Stimulated activated CD4-positive, alpha-beta T cell treated with anti-CD3 and anti-CD28 coated beads, Interleukin-4, amount 100 ng/mL, for 1 hour (primary cell): ENCODE measurements around the gene PRICKLE4.

Source experiments
- DNase-seq: peaks from one replicate; pipeline ENCODE4 v3.0.0-alpha.2; 2020

Gene PRICKLE4

DNA sequence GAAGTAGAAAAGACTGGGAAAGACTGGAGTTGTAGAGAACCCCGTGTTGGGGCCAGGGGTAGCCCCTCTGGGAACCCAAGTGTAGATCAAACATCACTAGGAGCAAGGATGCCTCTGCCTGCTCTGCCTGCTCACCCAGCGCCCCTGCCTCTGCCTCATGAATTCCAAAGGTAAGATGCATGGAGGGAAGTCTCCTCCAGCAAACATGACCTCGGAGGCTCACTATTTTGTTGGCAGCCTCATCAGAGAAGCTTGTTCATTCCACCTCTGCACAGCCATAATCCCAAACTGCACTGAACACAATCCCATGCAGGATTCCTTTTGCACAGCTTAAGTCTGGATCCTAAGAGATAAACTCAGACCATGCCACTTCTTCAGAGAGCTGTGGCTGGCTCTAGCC, 5.7 kb upstream of the PRICKLE4 start:
- DNase-seq: no peak

GRCh38 chr6:41775293-41775882, 5.2 kb upstream of the PRICKLE4 start:
- DNase-seq: no peak

- DNase-seq: no peak
Measured at GRCh38 chr6:41777551-41778285, 2.9 kb upstream of the PRICKLE4 start.

- DNase-seq: no peak
Measured at GRCh38 chr6:41778895-41779294, 1.7 kb upstream of the PRICKLE4 start.

DNA sequence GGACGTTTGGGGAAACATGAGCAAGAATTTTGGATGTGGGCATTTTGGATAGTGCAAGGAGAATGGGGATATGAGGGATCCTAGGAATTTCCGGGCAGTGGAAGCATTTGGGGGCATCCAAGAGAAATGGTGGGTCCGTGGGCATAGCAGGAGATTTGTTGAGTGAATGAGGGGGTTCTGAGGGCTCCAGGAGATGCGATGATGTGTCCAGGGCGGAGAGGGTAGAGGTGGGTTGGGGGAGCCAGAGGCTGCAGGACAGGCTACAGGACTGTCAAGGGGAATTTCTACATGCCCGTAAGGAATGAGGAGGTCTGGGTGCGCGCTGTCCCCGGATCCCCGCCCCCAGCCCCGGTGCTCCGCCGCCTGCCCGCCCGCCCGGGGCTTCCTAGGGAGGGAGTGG, 1.2 kb upstream of the PRICKLE4 start:
- DNase-seq: no peak

GRCh38 chr6:41779788-41780550, 613 bp upstream of the PRICKLE4 start, which contains the start of gene FRS3:
TSS of gene FRS3 (minus strand) at chr6:41779900. CDS start at chr6:41776987, 2,913 bp downstream.
- peak; percentile 100 for DNase-seq

- no peak for DNase-seq
Measured at GRCh38 chr6:41781366-41781730, 766 bp downstream of the PRICKLE4 start.

DNA sequence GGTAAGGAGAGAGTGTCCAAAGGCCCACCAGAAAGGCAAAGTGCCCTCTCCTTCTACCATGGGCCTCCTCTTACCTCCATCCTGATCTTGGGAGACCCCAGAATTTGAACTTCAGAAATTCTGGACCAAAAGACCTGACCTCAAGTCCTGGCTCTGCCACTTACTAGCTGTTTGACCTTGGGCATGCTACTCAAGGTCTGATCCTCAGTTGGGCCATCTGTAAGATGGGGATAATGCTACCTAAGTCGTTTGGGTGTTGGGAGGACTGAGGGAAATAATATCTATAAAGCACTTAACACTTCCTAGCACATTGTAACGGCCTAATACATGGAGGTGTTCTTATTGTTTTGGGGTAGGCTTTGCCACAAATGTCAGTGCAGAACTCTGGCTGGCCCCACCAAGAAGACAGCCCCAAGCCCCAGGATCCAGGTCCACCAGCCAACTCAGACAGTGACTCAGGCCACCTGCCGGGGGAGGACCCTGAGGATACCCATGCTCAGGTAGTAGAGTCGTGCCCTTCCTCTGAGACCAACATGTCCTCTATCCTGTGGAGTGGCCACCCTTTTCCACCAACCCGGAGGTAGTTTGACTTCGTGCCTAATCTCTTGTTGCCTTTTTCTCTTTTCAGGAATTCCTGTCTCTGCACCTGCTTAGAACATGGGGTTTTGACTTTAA, 2.7 kb downstream of the PRICKLE4 start:
- no peak for DNase-seq

GRCh38 chr6:41784581-41785171, 4.1 kb downstream of the PRICKLE4 start:
- no peak for DNase-seq

DNA sequence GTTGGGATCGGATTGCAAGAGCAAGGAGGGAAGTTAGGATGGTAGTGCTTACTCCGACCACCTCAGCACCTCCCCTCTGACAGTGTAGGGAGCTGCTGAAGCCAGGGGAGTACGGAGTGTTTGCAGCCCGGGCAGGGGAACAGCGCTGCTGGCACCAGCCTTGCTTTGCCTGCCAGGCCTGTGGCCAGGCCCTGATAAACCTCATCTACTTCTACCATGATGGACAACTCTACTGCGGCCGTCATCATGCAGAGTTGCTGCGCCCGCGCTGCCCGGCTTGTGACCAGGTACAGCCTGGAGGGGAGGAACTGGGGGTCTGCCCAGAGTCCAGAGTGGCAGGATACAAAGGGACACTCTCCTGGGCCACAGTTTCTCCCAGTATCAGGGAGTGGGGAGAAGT, 4.7 kb downstream of the PRICKLE4 start:
- no peak for DNase-seq

- DNase-seq: peak; percentile 13
Measured at GRCh38 chr6:41785689-41786450, 5.3 kb downstream of the PRICKLE4 start.

DNA sequence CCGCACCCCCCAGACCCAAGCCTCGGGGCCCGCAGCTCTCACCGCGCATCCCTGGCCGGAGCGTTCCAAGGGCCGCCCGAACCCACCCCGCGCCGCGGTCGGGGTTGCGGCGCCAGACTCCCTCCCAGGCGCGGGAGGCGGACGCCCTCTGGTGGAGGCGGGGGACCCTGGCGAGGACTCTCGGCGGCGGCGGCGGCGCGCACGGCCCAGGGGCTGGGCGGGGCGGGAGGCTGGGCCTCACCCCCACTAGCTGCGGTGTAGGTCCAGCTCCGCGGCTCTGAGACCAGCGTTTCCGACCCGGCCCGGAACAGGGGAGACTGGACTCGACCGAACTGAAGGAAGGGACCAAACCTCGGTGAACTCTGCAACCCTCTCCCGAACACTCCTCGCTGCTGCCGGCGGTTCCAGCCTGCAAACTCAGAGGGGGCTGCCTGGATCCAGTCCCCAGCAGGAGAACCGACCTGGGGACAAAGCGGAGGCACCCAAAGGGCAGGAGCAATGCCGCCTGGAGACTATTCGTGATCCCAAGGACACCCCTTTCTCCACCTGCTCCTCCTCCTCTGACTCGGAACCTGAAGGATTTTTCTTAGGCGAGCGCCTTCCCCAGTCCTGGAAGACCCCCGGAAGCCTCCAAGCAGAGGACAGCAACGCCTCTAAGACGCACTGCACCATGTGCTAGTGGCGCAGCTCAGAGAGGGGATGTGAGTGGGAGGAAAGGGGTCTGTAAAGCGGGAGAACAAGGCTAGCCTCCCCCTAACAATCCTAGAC, 6.1 kb downstream of the PRICKLE4 start:
- peak; percentile 91 for DNase-seq

- DNase-seq: peak; percentile 96
Measured at GRCh38 chr6:41787219-41787917, 6.8 kb downstream of the PRICKLE4 start, which contains the start of gene TOMM6. TSS of gene TOMM6 (plus strand) at chr6:41787694. CDS start at chr6:41787698, 4 bp downstream.

- no peak for DNase-seq
Measured at GRCh38 chr6:41789390-41789724, 8.8 kb downstream of the PRICKLE4 start.

- no peak for DNase-seq
Measured at GRCh38 chr6:41790045-41790444, 9.5 kb downstream of the PRICKLE4 start.

DNA sequence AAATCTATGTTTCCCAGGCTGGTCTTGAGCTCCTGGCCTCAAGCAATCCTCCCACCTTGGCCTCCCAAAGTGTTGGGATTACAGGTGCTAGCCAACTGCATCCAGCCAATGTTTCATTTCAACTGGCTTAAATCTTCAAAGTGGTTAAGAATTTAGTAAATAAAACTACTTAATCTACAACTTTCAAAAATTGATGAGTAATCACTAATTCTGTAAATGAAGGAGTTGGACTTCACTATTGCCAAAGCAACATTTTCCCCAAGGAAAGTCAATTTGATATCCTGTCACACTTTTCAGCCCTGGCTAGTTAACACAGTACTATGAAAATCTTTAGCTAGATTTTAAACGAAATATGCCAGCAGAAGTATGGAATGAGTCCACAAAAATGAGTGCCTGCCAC, 10.7 kb downstream of the PRICKLE4 start:
- no peak for DNase-seq

DNA sequence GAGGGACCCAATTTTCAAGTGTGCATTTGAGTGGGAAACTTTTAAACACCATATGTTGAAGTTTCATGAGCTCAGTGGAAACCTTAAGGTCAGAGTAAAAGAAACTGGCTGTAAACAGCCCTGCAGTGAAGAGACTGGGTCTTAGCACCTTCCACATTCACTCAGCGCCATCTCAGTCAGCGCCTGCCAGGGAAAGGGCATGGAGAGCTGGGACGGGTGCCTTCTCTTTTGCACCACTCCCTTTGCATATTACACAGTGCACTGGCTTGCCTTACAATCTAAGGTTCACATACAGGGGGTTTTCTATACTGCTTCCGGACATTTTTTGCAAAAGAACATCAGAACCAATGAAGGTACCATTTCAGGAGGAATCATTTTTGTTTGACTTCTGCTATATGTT, 11.4 kb downstream of the PRICKLE4 start:
- no peak for DNase-seq

GRCh38 chr6:41796474-41796873, 15.9 kb downstream of the PRICKLE4 start:
- DNase-seq: no peak

- DNase-seq: no peak
Measured at GRCh38 chr6:41798901-41799558, 18.4 kb downstream of the PRICKLE4 start.

DNA sequence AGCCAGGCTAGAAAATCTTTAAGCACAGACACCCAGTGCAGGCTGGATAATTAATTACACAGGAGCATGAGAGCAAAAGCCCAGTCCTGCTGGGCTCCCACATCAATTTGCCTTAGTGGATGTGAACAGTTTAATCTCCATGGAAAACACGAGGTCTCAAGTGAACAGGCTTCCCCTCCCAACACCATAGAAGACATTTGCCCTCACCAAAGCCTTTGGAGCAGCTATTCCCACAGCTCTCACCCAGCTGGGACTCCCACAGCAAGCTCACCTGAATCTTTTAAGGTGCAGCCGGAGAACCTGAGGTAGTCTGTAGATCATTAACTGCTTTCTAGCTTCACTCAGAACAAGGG, 19.0 kb downstream of the PRICKLE4 start:
- no peak for DNase-seq
